BLaER1 (cell line): Measurements from ENCODE around the gene WT1.

ENCODE experiments used
- H3K27ac ChIP-seq: shearing (Covaris generic); formaldehyde crosslinking; 2 replicates; pipeline ENCODE4 v1.8.1; 2022
- H3K27me3 ChIP-seq: shearing (Covaris generic); formaldehyde crosslinking; 2 replicates; pipeline ENCODE4 v1.8.1; 2022
- H3K36me3 ChIP-seq: shearing (Covaris generic); formaldehyde crosslinking; 2 replicates; pipeline ENCODE4 v1.8.1; 2022
- H3K4me1 ChIP-seq: shearing (Covaris generic); formaldehyde crosslinking; 2 replicates; pipeline ENCODE4 v1.8.1; 2022
- H3K4me2 ChIP-seq: shearing (Covaris generic); formaldehyde crosslinking; 2 replicates; pipeline ENCODE4 v1.8.1; 2022
- H3K4me3 ChIP-seq: shearing (Covaris generic); formaldehyde crosslinking; 2 replicates; pipeline ENCODE4 v1.8.1; 2022
- H3K9ac ChIP-seq: shearing (Covaris generic); formaldehyde crosslinking; 2 replicates; pipeline ENCODE4 v1.8.1; 2022
- H3K9me3 ChIP-seq: shearing (Covaris generic); formaldehyde crosslinking; 2 replicates; pipeline ENCODE4 v1.8.1; 2022
- H4K20me1 ChIP-seq: shearing (Covaris generic); formaldehyde crosslinking; 2 replicates; pipeline ENCODE4 v1.8.1; 2022
- Cebpa-rat ChIP-seq: shearing (Covaris generic); IDR thresholded peaks from 2 replicates; pipeline ENCODE4 v1.8.1; 2022

WT1 gene

GRCh38 chr11:32348502-32348901 lies 86.8 kb downstream of the WT1 start:
- H3K27ac ChIP-seq, result no peak overlapping the region
- no peak for TF ChIP-seq Cebpa-rat

GRCh38 chr11:32344946-32345345 lies 90.4 kb downstream of the WT1 start:
- H3K4me3 ChIP-seq, result no peak overlapping the region
- no peaks in the 10 kb centered on the region for H4K20me1 ChIP-seq
- H3K9me3 ChIP-seq, result no peaks in the 10 kb centered on the region
- no peak for TF ChIP-seq Cebpa-rat
- no peaks in the 10 kb centered on the region for H3K36me3 ChIP-seq
- H3K4me1 ChIP-seq, result peaks cover 33% of the 10 kb centered on the region
- peak overlapping the region; percentile 75; the same call in 1 of the 2 replicates for H3K4me2 ChIP-seq
- H3K27ac ChIP-seq, result no peak overlapping the region
- H3K9ac ChIP-seq, result no peak overlapping the region
- no peaks in the 10 kb centered on the region for H3K27me3 ChIP-seq

More at GRCh38 chr11:32348502-32348901, 86.8 kb downstream of the WT1 start:
- no peak overlapping the region for H3K4me3 ChIP-seq
- no peaks in the 10 kb centered on the region for H3K27me3 ChIP-seq
- no peaks in the 10 kb centered on the region for H3K36me3 ChIP-seq
- peaks cover 21% of the 10 kb centered on the region for H3K4me1 ChIP-seq
- H3K9me3 ChIP-seq, result no peaks in the 10 kb centered on the region
- H4K20me1 ChIP-seq, result no peaks in the 10 kb centered on the region
- H3K9ac ChIP-seq, result no peak overlapping the region
- H3K4me2 ChIP-seq, result no peak overlapping the region

GRCh38 chr11:32343325-32344008 lies 91.9 kb downstream of the WT1 start:
- H3K4me3 ChIP-seq, result no peak overlapping the region
- H3K9me3 ChIP-seq, result no peaks in the 10 kb centered on the region
- peak overlapping the region; percentile 75 for H3K4me2 ChIP-seq
- no peak overlapping the region for H3K27ac ChIP-seq
- H3K9ac ChIP-seq, result no peak overlapping the region
- H3K36me3 ChIP-seq, result no peaks in the 10 kb centered on the region
- no peaks in the 10 kb centered on the region for H4K20me1 ChIP-seq
- H3K27me3 ChIP-seq, result no peaks in the 10 kb centered on the region
- peaks cover 33% of the 10 kb centered on the region for H3K4me1 ChIP-seq
- no peak for TF ChIP-seq Cebpa-rat

GRCh38 chr11:32341620-32342613 lies 93.4 kb downstream of the WT1 start:
- no peak overlapping the region for H3K9ac ChIP-seq
- H3K27me3 ChIP-seq, result no peaks in the 10 kb centered on the region
- no peak overlapping the region for H3K27ac ChIP-seq
- H3K4me1 ChIP-seq, result peaks cover 33% of the 10 kb centered on the region
- no peaks in the 10 kb centered on the region for H3K9me3 ChIP-seq
- no peaks in the 10 kb centered on the region for H3K36me3 ChIP-seq
- H3K4me3 ChIP-seq, result no peak overlapping the region
- H3K4me2 ChIP-seq, result no peak overlapping the region
- TF ChIP-seq Cebpa-rat, result no peak
- H4K20me1 ChIP-seq, result no peaks in the 10 kb centered on the region

- TF ChIP-seq Cebpa-rat, result no peak
- Histone ChIP-seq H3K4me2 (no peak overlapping the region), H3K27ac (no peak overlapping the region), H3K36me3 (no peaks in the 10 kb centered on the region), H3K4me1 (peaks cover 27% of the 10 kb centered on the region), H3K9ac (no peak overlapping the region), H3K9me3 (peaks cover 4% of the 10 kb centered on the region), H4K20me1 (no peaks in the 10 kb centered on the region), H3K27me3 (no peaks in the 10 kb centered on the region), H3K4me3 (no peak overlapping the region)
Measured at GRCh38 chr11:32340181-32340580, 95.2 kb downstream of the WT1 start.
